HG02763 (cell line): ENCODE data around the gene DHRS7C.

Experiments
- ATAC-seq: cut with Tn5 transposase; IDR thresholded peaks from one replicate; pipeline ENCODE4 v1.9.1; 2021; ENCODE audit warnings: mild to moderate bottlenecking, moderate library complexity; ENCODE audit not compliant: unreplicated experiment

DHRS7C gene

GRCh38 chr17:9790889-9791876, at the start of gene DHRS7C:
Gene DHRS7C (minus strand): TSS chr17:9791592. CDS start chr17:9791284, 308 bp downstream.
- no peak for ATAC-seq

DNA sequence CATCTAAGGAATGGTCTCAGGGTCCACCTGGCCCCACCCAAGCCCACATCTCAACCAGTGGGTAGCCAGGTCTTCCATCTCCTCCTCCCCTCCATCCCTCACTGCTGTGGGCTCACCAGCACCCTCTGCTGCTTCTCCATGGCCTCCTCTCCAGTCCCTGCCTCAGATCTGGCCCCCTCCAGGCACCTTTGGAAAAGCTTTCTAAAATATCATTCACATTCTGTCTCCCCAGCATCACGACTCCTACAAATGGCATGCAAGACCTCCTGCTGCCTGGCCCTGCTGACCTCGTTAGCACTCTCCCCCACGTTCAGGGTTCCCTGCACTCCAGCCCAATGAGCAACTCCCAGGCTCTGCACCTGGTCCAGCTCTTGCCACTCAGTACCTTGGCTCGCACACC, 48.0 kb upstream of the DHRS7C start:
- no peak for ATAC-seq

DNA sequence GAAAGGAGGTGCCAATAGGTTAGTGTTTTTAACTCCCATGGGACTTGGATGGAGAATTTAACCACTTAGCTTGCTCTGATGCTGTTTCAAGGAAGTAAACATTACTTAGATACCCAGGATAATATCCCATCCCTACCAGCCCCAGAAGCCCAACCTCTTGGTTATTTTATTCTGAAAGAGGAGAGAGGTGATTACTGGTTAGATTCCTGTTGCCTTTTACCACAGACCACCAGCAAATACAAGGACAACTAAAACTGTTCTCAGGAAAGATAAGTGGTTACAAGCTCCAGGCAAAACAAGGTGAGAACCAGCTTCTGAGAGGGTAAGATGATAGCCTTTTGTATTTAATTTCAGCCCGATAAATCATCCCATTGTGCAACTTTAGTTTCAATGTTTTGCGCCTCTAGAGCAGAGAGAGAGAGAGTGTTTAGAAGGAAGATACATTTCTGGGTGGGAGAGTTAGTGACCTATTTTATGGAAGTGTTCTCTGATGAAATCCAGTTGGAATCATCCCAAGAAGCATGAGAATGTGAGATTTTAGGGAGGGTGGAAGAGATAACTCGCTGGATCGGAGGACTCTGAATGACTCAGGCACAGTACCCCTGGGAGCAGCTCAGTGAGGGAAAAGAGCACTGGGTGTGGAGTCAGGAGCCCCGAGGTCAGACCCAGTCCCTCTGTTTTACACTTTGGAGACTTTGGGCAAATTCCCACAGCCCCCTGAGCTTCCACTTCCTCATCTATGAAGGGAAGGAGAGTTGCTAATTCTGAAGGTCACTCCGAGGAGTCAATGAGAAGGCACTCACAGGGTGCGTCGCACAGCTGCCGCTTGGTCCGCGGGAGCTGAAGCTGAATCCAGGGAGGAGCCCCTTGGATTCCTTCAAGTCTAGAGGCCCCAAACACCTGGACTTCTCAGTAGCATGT, 46.4 kb upstream of the DHRS7C start:
- ATAC-seq, result no peak

- no peak for ATAC-seq
These were observed 42.5 kb upstream of the DHRS7C start for GRCh38 chr17:9833922-9834321.

- no peak for ATAC-seq
These were observed 39.3 kb upstream of the DHRS7C start for GRCh38 chr17:9830711-9831110.

- no peak for ATAC-seq
These were observed 38.0 kb upstream of the DHRS7C start for GRCh38 chr17:9829343-9829742.

DNA sequence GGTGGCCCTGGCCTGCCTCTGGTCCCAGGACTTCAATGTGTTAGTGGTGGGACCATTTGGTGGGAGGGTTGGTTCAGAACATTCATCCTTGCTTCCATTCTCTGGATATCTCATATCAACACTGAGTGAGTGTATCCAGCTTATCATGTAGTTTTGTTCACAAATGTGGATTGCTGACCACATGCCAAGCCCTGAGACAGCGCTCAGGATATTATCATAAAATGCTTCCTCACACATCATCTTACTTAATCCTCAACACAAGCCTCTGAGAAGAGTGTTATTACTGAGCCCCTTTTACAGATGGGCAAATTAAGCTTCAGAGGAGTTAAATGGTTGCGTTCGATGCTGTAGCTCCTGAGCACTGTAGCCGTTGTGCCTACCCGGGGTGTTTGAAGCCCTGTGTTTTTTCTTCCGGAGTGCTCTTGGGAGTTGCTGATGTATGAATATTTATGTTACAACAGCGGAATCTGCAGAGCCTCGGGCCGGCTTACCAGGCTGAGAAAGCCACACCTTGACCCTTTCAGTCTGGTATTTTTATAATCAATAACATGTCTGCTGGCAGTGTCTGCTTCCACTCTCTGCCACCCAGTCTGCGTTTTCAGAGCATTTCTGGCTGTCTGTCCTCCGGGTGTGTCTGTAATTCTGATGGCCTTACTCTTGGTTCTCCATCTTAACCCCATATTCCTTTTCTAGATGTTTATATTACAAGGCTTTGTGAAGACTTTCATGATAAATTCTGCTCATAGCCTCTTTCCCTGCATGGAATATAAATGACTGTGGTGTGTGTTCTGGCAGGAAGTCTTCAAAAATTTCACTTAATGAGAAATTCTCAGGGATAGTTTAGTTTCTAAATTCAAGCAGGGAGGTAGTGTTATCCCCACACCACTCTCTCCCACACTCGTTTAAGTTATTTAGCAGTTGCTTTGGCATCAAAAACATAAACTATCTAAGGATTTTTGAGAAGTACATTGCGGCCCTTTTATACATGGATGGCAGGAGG, 37.2 kb upstream of the DHRS7C start:
- no peak for ATAC-seq

DNA sequence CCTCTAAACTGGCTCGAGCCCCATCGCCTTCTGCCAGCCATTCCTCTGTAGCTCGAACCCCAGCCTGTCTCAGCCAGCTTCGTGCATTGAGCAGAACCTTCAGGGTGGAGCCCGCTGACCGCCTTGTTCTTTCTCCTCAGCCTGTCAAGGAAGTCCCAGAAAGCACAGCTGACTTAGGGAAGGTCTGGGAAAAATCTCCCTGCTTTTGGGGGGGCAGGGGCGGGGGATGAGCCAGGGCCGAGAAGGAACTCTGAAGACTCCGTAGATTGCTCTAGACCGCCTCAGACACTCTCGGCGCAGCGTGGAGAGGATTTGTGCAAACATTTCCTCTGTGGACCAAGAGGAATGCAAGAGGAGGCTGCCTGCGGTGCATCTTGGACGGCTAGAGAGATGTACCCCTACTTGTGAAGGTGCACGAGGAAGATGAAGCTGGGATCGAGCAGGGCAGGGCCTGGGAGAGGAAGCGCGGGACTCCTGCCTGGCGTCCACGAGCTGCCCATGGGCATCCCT, 34.3 kb upstream of the DHRS7C start, which contains the start of gene GLP2R:
Gene GLP2R, plus strand, starts transcription at position 284 of the 510 bp plus-strand sequence. Its CDS starts 140 bp downstream, at position 424.
- ATAC-seq, result no peak

DNA sequence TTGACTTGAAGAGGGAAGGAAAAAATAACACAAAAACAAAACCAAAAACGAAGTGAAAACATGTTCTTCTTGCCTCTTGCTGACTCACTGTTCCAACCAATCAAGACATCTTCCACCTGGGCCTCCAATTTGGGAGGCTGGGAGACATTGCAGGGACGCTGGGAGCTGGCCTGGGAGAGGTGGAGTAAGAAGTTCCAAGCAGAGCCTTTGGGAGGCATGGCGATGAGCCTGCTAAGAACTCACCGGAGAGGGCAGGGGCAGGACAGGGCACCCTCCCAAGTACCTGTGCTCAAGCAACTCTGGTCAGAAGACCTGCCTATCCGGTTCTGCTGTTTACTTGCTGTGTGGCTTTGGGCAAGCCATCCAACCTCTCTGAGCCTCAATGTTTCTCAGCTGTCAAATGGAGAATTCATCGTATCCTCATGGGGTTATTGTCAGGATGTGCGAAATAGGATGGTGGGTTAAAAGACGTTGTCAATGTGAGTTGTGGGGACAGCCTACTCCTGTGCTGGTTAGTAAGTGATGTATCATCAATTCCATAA, 33.5 kb upstream of the DHRS7C start:
- no peak for ATAC-seq

- no peak for ATAC-seq
These were observed 32.7 kb upstream of the DHRS7C start for GRCh38 chr17:9824094-9824493.

- no peak for ATAC-seq
These were observed 30.5 kb upstream of the DHRS7C start, which contains the start of gene GSG1L2 for GRCh38 chr17:9821921-9822320. Gene GSG1L2 (minus strand): TSS chr17:9822079. CDS start chr17:9822071, 8 bp downstream.

GRCh38 chr17:9820448-9820847, 29.1 kb upstream of the DHRS7C start:
- no peak for ATAC-seq

DNA sequence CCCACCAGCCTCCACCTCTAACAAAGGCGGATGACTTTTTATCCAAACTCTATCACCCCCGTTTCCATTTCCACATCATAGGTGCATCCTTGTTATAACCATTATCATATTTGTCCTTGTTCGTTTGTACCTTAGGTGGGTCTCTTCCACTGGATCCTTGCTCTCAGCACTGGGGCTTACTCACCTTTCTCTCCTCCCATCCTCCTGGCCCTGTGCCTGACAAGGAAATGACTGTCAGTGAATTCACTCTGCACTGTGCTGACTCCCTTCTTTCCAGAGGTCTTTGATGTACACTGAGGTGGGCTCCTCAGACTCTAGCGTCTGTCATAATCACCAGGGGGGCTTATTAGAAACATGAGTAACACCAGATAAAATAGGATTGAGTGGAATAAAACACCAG, 27.4 kb upstream of the DHRS7C start:
- ATAC-seq, result no peak

DNA sequence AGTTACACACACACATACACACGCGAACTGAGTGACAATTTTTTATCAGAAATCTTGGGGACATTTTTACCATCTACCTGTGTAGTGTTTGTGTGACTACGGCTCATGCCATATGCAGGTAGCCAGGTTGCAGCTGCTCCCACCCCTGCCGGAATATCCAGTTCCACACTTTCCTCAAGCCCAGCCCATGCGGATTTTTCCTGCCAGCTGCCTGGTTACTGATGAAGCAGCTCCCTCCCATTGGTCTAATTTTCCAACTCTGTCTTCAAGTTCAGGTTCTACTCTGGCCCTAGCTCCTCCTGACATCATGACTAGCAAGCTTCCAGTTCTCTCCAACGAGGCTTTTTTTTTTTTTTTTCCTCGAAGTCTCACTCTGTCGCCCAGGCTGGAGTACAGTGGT, 25.7 kb upstream of the DHRS7C start:
- ATAC-seq, result no peak

DNA sequence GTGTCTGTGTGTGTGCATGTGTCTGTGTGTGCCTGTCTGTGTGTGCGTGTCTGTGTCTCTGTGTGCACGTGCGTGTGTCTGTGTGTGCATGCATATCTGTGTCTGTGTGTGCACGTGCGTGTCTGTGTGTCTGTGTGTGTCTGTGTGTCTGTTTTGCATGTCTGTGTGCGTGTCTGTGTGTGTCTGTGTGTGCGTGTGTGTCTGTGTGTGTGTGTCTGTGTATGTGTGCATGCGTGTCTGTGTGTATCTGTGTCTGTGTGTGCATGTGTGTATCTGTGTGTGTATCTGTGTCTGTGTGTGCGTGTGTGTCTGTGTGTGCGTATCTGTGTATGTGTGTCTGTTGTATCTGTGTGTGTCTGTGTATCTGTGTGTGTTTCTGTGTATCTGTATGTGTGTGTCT, 25.1 kb upstream of the DHRS7C start:
- ATAC-seq, result no peak

DNA sequence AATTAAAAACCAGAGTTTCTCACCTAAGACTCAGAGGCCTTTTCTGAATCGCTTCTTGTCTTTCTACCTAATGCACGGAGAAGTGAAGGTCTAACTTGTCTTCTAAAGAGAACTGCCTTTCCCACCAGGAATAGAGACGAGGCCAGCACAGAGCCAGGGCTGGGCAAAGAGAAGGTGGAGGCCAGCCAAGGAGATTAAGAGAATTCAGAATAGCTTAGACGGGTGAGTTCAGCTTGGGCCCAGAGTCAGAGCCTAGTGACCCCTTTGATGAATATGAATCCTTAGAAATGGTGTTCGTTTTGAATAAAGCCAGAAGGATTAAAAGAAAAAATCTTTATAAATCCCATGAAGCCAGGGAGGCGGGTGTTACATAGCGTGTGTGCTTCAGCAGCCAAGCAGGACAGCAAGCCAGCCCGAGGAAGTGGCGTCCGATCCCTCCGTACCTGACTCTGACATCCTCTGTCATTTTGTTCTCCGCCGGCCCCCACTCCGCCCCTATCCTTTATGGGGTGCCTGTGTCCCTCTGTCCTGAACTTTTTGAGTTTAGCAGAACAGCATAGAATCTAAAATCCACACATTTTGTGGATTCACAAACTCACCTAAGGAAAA, 23.0 kb upstream of the DHRS7C start:
- no peak for ATAC-seq

- no peak for ATAC-seq
These were observed 21.8 kb upstream of the DHRS7C start for GRCh38 chr17:9813166-9813565.

GRCh38 chr17:9811537-9811936, 20.1 kb upstream of the DHRS7C start:
- ATAC-seq, result no peak

DNA sequence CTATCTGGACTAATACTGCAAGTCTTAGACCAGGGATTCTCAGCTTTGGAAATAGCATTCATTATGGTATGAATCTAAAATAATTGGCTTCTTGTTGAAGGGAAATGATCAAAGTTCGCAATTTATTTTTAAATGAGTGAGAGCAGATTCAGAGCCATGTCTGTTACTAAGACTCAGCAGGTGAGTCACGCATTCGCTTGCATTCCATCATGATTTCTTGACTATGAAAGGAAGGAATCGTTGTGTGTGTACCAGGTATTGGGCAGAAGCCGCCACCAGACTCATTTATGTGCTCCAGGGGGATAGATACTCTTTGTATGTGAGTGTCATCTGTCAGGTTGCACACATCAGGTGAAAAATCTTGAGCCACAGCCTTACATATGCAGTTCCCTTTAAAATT, 19.7 kb upstream of the DHRS7C start:
- no peak for ATAC-seq
